Measurements from ENCODE around the gene GINS2.
A peak's percentile ranks its signal among the peaks of the same experiment; 100 is the strongest.

GINS2 gene

GRCh38 chr16:85698459-85698891 lies 9.7 kb upstream of the GINS2 start:
- no peak overlapping the region for H2AFZ ChIP-seq (ENCODE audit: low read length)
- no peaks in the 10 kb centered on the region for H3K9me3 ChIP-seq (ENCODE audit: low read length)
- no peaks in the 10 kb centered on the region for H3K9me2 ChIP-seq (ENCODE audit: low read depth, low read length)
- no peak overlapping the region for H3K4me3 ChIP-seq (ENCODE audit: low read depth, low read length, poor library complexity, severe bottlenecking)
- H3K27me3 ChIP-seq (ENCODE audit: insufficient read depth, low read length), result peaks cover 4% of the 10 kb centered on the region; the same call in 1 of the 2 replicates
- no peak overlapping the region for H3K27ac ChIP-seq (ENCODE audit: low read depth, low read length, poor library complexity, severe bottlenecking)
- no peak overlapping the region for H3K4me2 ChIP-seq (ENCODE audit: low read length)
- no peaks in the 10 kb centered on the region for H3K79me2 ChIP-seq (ENCODE audit: insufficient read depth, low read length)
- no peak overlapping the region for H3K9ac ChIP-seq (ENCODE audit: low read length)
- no peaks in the 10 kb centered on the region for H4K20me1 ChIP-seq (ENCODE audit: insufficient read depth, low read length)
- peaks cover 12% of the 10 kb centered on the region for H3K4me1 ChIP-seq (ENCODE audit: insufficient read depth, low read length, severe bottlenecking)
- H3F3A ChIP-seq (ENCODE audit: insufficient read depth, low read length), result no peaks in the 10 kb centered on the region
- no peak for TF ChIP-seq EZH2 (IDR thresholded peaks at IDR 0.05; ENCODE audit: borderline replicate concordance, low read length)
- no peak for TF ChIP-seq CTCF (IDR thresholded peaks at IDR 0.05; ENCODE audit: low read length)
- H3K36me3 ChIP-seq (ENCODE audit: insufficient read depth, low read length), result no peaks in the 10 kb centered on the region

- Histone ChIP-seq H2AFZ (ENCODE audit: low read length) (no peak overlapping the region), H3K4me2 (ENCODE audit: low read length) (peak overlapping the region; percentile 14; the same call in 1 of the 2 replicates), H3K79me2 (ENCODE audit: insufficient read depth, low read length) (no peaks in the 10 kb centered on the region), H3K36me3 (ENCODE audit: insufficient read depth, low read length) (no peaks in the 10 kb centered on the region), H3F3A (ENCODE audit: insufficient read depth, low read length) (no peaks in the 10 kb centered on the region), H3K4me1 (ENCODE audit: insufficient read depth, low read length, severe bottlenecking) (peaks cover 12% of the 10 kb centered on the region), H3K4me3 (ENCODE audit: low read depth, low read length, poor library complexity, severe bottlenecking) (no peak overlapping the region), H3K27me3 (ENCODE audit: insufficient read depth, low read length) (peaks cover 4% of the 10 kb centered on the region; the same call in 1 of the 2 replicates), H3K9me2 (ENCODE audit: low read depth, low read length) (no peaks in the 10 kb centered on the region), H3K9ac (ENCODE audit: low read length) (no peak overlapping the region), H4K20me1 (ENCODE audit: insufficient read depth, low read length) (no peaks in the 10 kb centered on the region), H3K9me3 (ENCODE audit: low read length) (no peaks in the 10 kb centered on the region), H3K27ac (ENCODE audit: low read depth, low read length, poor library complexity, severe bottlenecking) (no peak overlapping the region)
- TF ChIP-seq EZH2 (IDR thresholded peaks at IDR 0.05; ENCODE audit: borderline replicate concordance, low read length) (no peak), CTCF (IDR thresholded peaks at IDR 0.05; ENCODE audit: low read length) (no peak)
Measured at GRCh38 chr16:85697431-85697830, 8.7 kb upstream of the GINS2 start.

GRCh38 chr16:85696781-85697180 lies 8.0 kb upstream of the GINS2 start:
- peaks cover 12% of the 10 kb centered on the region for H3K4me1 ChIP-seq (ENCODE audit: insufficient read depth, low read length, severe bottlenecking)
- H4K20me1 ChIP-seq (ENCODE audit: insufficient read depth, low read length), result no peaks in the 10 kb centered on the region
- no peak overlapping the region for H3K27ac ChIP-seq (ENCODE audit: low read depth, low read length, poor library complexity, severe bottlenecking)
- H2AFZ ChIP-seq (ENCODE audit: low read length), result no peak overlapping the region
- peaks cover 4% of the 10 kb centered on the region; the same call in 1 of the 2 replicates for H3K27me3 ChIP-seq (ENCODE audit: insufficient read depth, low read length)
- H3K36me3 ChIP-seq (ENCODE audit: insufficient read depth, low read length), result no peaks in the 10 kb centered on the region
- TF ChIP-seq EZH2 (IDR thresholded peaks at IDR 0.05; ENCODE audit: borderline replicate concordance, low read length), result no peak
- no peak for TF ChIP-seq CTCF (IDR thresholded peaks at IDR 0.05; ENCODE audit: low read length)
- no peaks in the 10 kb centered on the region for H3K9me3 ChIP-seq (ENCODE audit: low read length)
- H3K9me2 ChIP-seq (ENCODE audit: low read depth, low read length), result no peaks in the 10 kb centered on the region
- H3K79me2 ChIP-seq (ENCODE audit: insufficient read depth, low read length), result no peaks in the 10 kb centered on the region
- no peak overlapping the region for H3K9ac ChIP-seq (ENCODE audit: low read length)
- H3K4me3 ChIP-seq (ENCODE audit: low read depth, low read length, poor library complexity, severe bottlenecking), result no peak overlapping the region
- peak overlapping the region; percentile 14; the same call in 1 of the 2 replicates for H3K4me2 ChIP-seq (ENCODE audit: low read length)
- no peaks in the 10 kb centered on the region for H3F3A ChIP-seq (ENCODE audit: insufficient read depth, low read length)

Data from OCI-LY1 (cell line).